Endothelial cell of umbilical vein (primary cell): ENCODE results near the gene FAM186B. TPM values are rescaled to one million over a fixed set of nuclear protein-coding genes. Genes with fewer than 3 reads are reported as not detected.

Experiments
- BruUV-seq: library from RNA; stranded (reverse); fragments of 400-500 nt; replicated peaks from 2 replicates; lab custom pipeline; 2021; lab: Mats Ljungman, UMichigan
- CTCF ChIA-PET: fragments of 300-600, 350-600 bp; sonication (Branson Sonifier 250); formaldehyde crosslinking; loops from one replicate; lab custom pipeline; 2021; ENCODE audit warnings: antibody characterized with exemption, inconsistent platforms; lab: Charles Lee
- POLR2A ChIA-PET: fragments of 300-600, 350-600 bp; sonication (Branson Sonifier 250); formaldehyde crosslinking; loops from one replicate; lab custom pipeline; 2021; ENCODE audit warnings: antibody characterized with exemption, inconsistent platforms; lab: Charles Lee
- DNase-seq: peaks from one replicate; pipeline ENCODE4 v3.0.0-alpha.2; 2011; ENCODE audit warnings: low read depth, low spot score
- FAIRE-seq: peaks from 2 replicates; lab custom pipeline; 2011; peaks lifted over from hg19 to GRCh38; lab: Jason Lieb, UNC
- H2AFZ ChIP-seq: 2 replicates; pipeline ENCODE4 v1.6.0; 2012; ENCODE audit warnings: low read depth, low read length, control low read depth, inconsistent platforms
- H3K27ac ChIP-seq: 2 replicates; pipeline ENCODE4 v1.5.1; 2011; ENCODE audit warnings: low read depth, mild to moderate bottlenecking, control low read depth, low read length, moderate library complexity; ENCODE audit not compliant: insufficient read depth
- H3K27me3 ChIP-seq, 2 experiments: 2 replicates each; pipeline versions ENCODE4 v1.6.0 to v1.6.1; 2011; ENCODE audit warnings: low read length in 2 of 2, mixed read lengths in 1 of 2; ENCODE audit not compliant: control insufficient read depth in 2 of 2, insufficient read depth in 2 of 2
- H3K36me3 ChIP-seq, 2 experiments: 2 replicates in 1 of 2; 3 replicates in 1 of 2; pipeline ENCODE4 v1.5.1; 2011; ENCODE audit warnings: low read length in 2 of 2, mild to moderate bottlenecking in 1 of 2, moderate library complexity in 1 of 2; ENCODE audit not compliant: control insufficient read depth in 2 of 2, insufficient read depth in 2 of 2; ENCODE audit errors: extremely low read depth in 1 of 2
- H3K4me1 ChIP-seq: 3 replicates; pipeline ENCODE4 v1.5.1; 2011; ENCODE audit warnings: mild to moderate bottlenecking, low read length; ENCODE audit not compliant: control insufficient read depth, insufficient read depth; ENCODE audit errors: extremely low read depth
- H3K4me2 ChIP-seq: 2 replicates; pipeline ENCODE4 v1.6.1; 2011; ENCODE audit warnings: low read length, control low read depth, mixed read lengths; ENCODE audit not compliant: insufficient read depth
- H3K4me3 ChIP-seq, 3 experiments: fragments of 200-600 bp in 1 of 3; sonication (generic), shearing (Covaris generic) in 1 of 3; replicated peaks in 1 of 3; 2 replicates each; pipeline ENCODE4 v1.5.1; 2011 to 2016; ENCODE audit warnings: control low read depth in 3 of 3, low read length in 3 of 3, mild to moderate bottlenecking in 2 of 3, inconsistent platforms in 1 of 3, low read depth in 1 of 3, moderate library complexity in 1 of 3; ENCODE audit not compliant: insufficient read depth in 1 of 3
- H3K79me2 ChIP-seq: 2 replicates; pipeline ENCODE4 v1.6.0; 2012; ENCODE audit warnings: low read length, inconsistent platforms; ENCODE audit not compliant: control insufficient read depth, insufficient read depth
- H3K9ac ChIP-seq: replicated peaks from 2 replicates; pipeline ENCODE3; 2011; ENCODE audit warnings: low read length, control low read depth; ENCODE audit not compliant: insufficient read depth; ENCODE audit errors: extremely low read depth
- H3K9me1 ChIP-seq: replicated peaks from 3 replicates; pipeline ENCODE4 v1.6.0; 2011; ENCODE audit warnings: mild to moderate bottlenecking, low read length; ENCODE audit not compliant: control insufficient read depth, insufficient read depth; ENCODE audit errors: extremely low read depth
- H3K9me3 ChIP-seq: replicated peaks from 2 replicates; pipeline ENCODE4 v1.5.1; 2012; ENCODE audit warnings: low read length, inconsistent platforms; ENCODE audit not compliant: control insufficient read depth, insufficient read depth
- H4K20me1 ChIP-seq: replicated peaks from 2 replicates; pipeline ENCODE3; 2011; ENCODE audit warnings: mild to moderate bottlenecking, low read length; ENCODE audit not compliant: control insufficient read depth, insufficient read depth; ENCODE audit errors: extremely low read depth
- EZH2 ChIP-seq: IDR thresholded peaks from 2 replicates; pipeline ENCODE4 v1.6.1; 2012; ENCODE audit warnings: borderline replicate concordance, low read depth, mild to moderate bottlenecking, moderate library complexity, low read length, inconsistent platforms; ENCODE audit not compliant: severe bottlenecking
- FOS ChIP-seq: IDR thresholded peaks from 2 replicates; pipeline ENCODE4 v1.6.1; 2011; ENCODE audit warnings: mild to moderate bottlenecking, low read length, moderate library complexity, borderline replicate concordance; ENCODE audit not compliant: insufficient read depth
- GATA2 ChIP-seq: IDR thresholded peaks from 2 replicates; pipeline ENCODE4 v1.7.0; 2011; ENCODE audit warnings: low read depth, mild to moderate bottlenecking, moderate library complexity, mixed read lengths, low read length; ENCODE audit not compliant: insufficient read length, insufficient read depth
- JUN ChIP-seq: IDR thresholded peaks from 2 replicates; pipeline ENCODE4 v1.6.1; 2011; ENCODE audit warnings: borderline replicate concordance, low read depth; ENCODE audit not compliant: insufficient read length, insufficient read depth
- POLR2A ChIP-seq: IDR thresholded peaks from 2 replicates; pipeline ENCODE4 v1.6.1; 2012; ENCODE audit warnings: low read depth, mild to moderate bottlenecking, control low read depth, low read length
- dilution Hi-C: fragments of 300-500 bp; cut with MboI; formaldehyde crosslinking; loops from one replicate; pipeline ENCODE4 v1.15.0; 2019; ENCODE audit warnings: low sequenced_read_pairs; ENCODE audit not compliant: extremely low pct_ligation_motif_present
- intact Hi-C: fragments of 100-400 bp; cut with micrococcal nuclease; formaldehyde crosslinking; loops from one replicate; pipeline ENCODE4 v1.10.0; 2022
- polyA plus RNA-seq, 4 experiments: library from polyadenylated mRNA; depleted of rRNA in 3 of 4; stranded (reverse) in 3 of 4; unstranded in 1 of 4; fragments of >200 nt; gene quantifications; 2 replicates each; pipeline versions ENCODE4 v1.2.1 to v1.2.3, GENCODE V29; 2011 to 2012; ENCODE audit warnings: missing spikeins in 1 of 4
- total RNA-seq: library from RNA; stranded (reverse); gene quantifications from 2 replicates; pipeline ENCODE4 v1.2.3, GENCODE V29; 2021
- TF ChIP-seq, protein P1 (sequence below), 2 donors: IDR thresholded peaks; 1 replicate in 1 of 2; 2 replicates in 1 of 2; pipeline ENCODE4 v1.5.1; 2011; ENCODE audit warnings: low read length in 2 of 2, mild to moderate bottlenecking in 2 of 2, moderate library complexity in 2 of 2, control low read depth in 1 of 2, inconsistent platforms in 1 of 2, low read depth in 1 of 2; ENCODE audit not compliant: insufficient read depth in 1 of 2; ENCODE audit errors: extremely low read depth in 1 of 2
- TF ChIP-seq, protein P2 (sequence below): IDR thresholded peaks from 2 replicates; pipeline ENCODE4 v1.6.1; 2011; ENCODE audit not compliant: insufficient read depth, insufficient read length

Gene FAM186B
- total and polyA plus RNA-seq, 2 donors (not counting 3 experiments of a cell fraction or from before 2014, with no cell fraction given): 0.10 to 0.33 TPM

DNA sequence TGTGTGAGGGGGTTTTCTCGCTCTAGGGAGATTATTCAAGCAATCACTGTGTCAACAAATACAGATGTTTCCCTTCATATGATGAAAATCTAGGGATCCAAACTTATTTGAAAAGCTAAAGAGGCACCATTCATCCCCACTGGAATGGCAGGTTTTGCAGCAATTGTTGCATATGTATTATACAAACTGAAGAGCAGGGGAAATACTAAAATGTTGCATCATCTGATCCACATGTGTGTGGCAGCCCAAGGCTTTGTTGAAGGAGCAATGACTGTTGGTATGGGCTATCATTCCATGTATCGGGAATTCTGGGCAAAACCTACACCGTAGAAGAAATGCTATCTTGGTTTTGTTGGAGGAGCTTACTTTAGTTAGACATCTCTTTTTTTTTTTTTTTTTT, 13.8 kb upstream of the FAM186B start:
- no peak for DNase-seq

More for the DNA sequence above, 13.8 kb upstream of the FAM186B start:
- Histone ChIP-seq H3K36me3 (no peaks in the 10 kb centered on the region), H2AFZ (no peak overlapping the region), H3K4me2 (no peak overlapping the region), H3K27me3 (peaks cover 6 to 21% of the 10 kb centered on the region in 2 experiments), H3K27ac (no peak overlapping the region), H3K9me3 (no peaks in the 10 kb centered on the region), H4K20me1 (no peaks in the 10 kb centered on the region), H3K9ac (no peak overlapping the region), H3K79me2 (no peaks in the 10 kb centered on the region), H3K9me1 (no peaks in the 10 kb centered on the region), H3K4me1 (peaks cover 13% of the 10 kb centered on the region), H3K4me3 (no peak overlapping the region)
- no peak for FAIRE-seq
- ChIA-PET POLR2A (no interaction called here), CTCF (interaction anchor here (1.5 to 2.2 kb wide), 3 partner anchors 38 to 288 kb away, joined by 4 to 7 read pairs (median 5); no protein-coding TSS in a partner anchor)
- intact Hi-C loops (no loop called here), dilution Hi-C loops (no loop called here)
- no TSS peak for BruUV-seq
- no peak for TF ChIP-seq FOS
- TF ChIP-seq EZH2: no peak
- no peak for TF ChIP-seq JUN
- TF ChIP-seq GATA2: no peak
- no peak for TF ChIP-seq POLR2A
- TF ChIP-seq, protein P1, sequence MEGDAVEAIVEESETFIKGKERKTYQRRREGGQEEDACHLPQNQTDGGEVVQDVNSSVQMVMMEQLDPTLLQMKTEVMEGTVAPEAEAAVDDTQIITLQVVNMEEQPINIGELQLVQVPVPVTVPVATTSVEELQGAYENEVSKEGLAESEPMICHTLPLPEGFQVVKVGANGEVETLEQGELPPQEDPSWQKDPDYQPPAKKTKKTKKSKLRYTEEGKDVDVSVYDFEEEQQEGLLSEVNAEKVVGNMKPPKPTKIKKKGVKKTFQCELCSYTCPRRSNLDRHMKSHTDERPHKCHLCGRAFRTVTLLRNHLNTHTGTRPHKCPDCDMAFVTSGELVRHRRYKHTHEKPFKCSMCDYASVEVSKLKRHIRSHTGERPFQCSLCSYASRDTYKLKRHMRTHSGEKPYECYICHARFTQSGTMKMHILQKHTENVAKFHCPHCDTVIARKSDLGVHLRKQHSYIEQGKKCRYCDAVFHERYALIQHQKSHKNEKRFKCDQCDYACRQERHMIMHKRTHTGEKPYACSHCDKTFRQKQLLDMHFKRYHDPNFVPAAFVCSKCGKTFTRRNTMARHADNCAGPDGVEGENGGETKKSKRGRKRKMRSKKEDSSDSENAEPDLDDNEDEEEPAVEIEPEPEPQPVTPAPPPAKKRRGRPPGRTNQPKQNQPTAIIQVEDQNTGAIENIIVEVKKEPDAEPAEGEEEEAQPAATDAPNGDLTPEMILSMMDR (IDR thresholded peaks at IDR 0.05; ENCODE audit: extremely low read depth in 1 of 2, insufficient read depth in 1 of 2, low read depth in 1 of 2, low read length in 2 of 2): no peak
- TF ChIP-seq, protein P2, sequence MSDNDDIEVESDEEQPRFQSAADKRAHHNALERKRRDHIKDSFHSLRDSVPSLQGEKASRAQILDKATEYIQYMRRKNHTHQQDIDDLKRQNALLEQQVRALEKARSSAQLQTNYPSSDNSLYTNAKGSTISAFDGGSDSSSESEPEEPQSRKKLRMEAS: no peak
